Type B pancreatic cell (in vitro differentiated cells): ENCODE results near the gene SUPT3H. TPM values are rescaled to one million over a fixed set of nuclear protein-coding genes. Genes with fewer than 3 reads are reported as not detected.

Experiments used
- DNase-seq: peaks from one replicate; pipeline ENCODE4 v3.0.0; 2021; ENCODE audit warnings: mixed read lengths; ENCODE audit not compliant: unreplicated experiment; ENCODE audit errors: extremely low spot score
- H3K27ac Mint-ChIP-seq: 2 replicates; pipeline ENCODE4 v1.8.0; 2021; ENCODE audit warnings: mild to moderate bottlenecking, mixed read lengths
- H3K27me3 Mint-ChIP-seq: 2 replicates; pipeline ENCODE4 v1.8.0; 2021; ENCODE audit warnings: mixed read lengths
- H3K36me3 Mint-ChIP-seq: 2 replicates; pipeline ENCODE4 v1.8.0; 2021; ENCODE audit warnings: mixed read lengths
- H3K4me1 Mint-ChIP-seq: one replicate; pipeline ENCODE4 v1.8.0; 2021; ENCODE audit warnings: mixed read lengths; ENCODE audit not compliant: unreplicated experiment
- H3K4me3 Mint-ChIP-seq: 2 replicates; pipeline ENCODE4 v1.8.0; 2021; ENCODE audit warnings: mild to moderate bottlenecking, mixed read lengths
- H3K9me3 Mint-ChIP-seq: 2 replicates; pipeline ENCODE4 v1.8.0; 2021; ENCODE audit warnings: mixed read lengths
- total RNA-seq: library from RNA; stranded (reverse); gene quantifications from 2 replicates; pipeline ENCODE4 v1.2.1, GENCODE V29; 2021; ENCODE audit warnings: low replicate concordance
- TF ChIP-seq, protein P1 (sequence below): fragments of 200-600 bp; sonication (generic); conservative IDR thresholded peaks from 2 replicates; pipeline ENCODE4 v1.5.0; 2021; ENCODE audit warnings: antibody characterized with exemption, mild to moderate bottlenecking

SUPT3H gene
- total RNA-seq, 1 donor from 2014 or later: 18.4 TPM

DNA sequence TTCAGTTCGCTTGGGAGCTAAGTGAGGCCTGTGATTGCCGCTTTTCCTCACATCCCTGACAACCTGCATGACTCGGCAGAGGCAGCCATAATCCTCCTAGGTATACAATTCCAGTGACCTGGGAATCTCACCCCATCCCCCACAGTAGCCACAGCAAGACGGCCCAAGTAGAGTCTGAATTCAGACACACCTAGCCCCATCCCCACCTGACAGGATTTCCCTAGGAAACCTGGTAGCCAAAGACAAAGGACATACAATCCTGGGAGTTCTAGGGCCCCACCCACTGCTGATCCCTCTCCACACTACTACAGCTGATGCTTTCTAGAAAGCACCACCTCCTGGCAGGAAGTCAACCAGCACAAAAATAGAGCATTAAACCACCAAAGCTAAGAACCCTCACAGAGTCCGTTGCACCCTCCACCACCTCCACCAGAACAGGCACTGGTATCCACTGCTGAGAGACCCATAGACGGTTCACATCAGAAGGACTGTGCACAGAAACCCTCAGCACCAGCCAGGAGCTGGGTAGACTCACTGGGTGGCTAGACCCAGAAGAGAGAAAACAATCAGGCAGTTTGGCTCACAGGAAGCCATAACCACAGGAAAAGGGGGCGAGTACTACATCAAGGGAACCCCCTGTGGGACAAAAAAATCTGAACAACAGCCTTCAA, 67.5 kb downstream of the SUPT3H start:
- Mint-ChIP-seq H3K4me1 (no peaks in the 10 kb centered on the region), H3K4me3 (no peak overlapping the region), H3K27me3 (no peaks in the 10 kb centered on the region), H3K27ac (no peak overlapping the region), H3K36me3 (peaks cover 16% of the 10 kb centered on the region), H3K9me3 (no peaks in the 10 kb centered on the region)
- no peak for DNase-seq
- TF ChIP-seq, protein P1, sequence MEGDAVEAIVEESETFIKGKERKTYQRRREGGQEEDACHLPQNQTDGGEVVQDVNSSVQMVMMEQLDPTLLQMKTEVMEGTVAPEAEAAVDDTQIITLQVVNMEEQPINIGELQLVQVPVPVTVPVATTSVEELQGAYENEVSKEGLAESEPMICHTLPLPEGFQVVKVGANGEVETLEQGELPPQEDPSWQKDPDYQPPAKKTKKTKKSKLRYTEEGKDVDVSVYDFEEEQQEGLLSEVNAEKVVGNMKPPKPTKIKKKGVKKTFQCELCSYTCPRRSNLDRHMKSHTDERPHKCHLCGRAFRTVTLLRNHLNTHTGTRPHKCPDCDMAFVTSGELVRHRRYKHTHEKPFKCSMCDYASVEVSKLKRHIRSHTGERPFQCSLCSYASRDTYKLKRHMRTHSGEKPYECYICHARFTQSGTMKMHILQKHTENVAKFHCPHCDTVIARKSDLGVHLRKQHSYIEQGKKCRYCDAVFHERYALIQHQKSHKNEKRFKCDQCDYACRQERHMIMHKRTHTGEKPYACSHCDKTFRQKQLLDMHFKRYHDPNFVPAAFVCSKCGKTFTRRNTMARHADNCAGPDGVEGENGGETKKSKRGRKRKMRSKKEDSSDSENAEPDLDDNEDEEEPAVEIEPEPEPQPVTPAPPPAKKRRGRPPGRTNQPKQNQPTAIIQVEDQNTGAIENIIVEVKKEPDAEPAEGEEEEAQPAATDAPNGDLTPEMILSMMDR: no peak

DNA sequence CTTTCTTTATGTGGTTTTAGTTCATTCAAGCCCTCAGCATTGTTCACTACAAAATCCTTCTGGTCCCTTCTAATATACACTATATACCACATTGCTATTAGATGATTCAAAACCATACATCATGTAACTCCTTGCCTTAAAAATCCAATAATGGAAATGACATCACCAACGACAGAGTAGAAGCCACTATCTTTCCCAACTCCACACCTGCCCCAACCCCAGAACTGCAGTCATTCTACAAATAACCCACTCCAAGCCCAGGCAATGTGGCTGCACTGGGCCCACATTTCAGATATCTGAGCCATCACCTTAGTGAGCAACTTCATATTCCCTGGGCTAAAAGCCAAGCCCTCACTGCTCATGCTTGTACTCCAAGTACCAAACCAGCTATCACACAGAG, 72.2 kb downstream of the SUPT3H start:
- Mint-ChIP-seq H3K4me3 (no peak overlapping the region), H3K9me3 (no peaks in the 10 kb centered on the region), H3K36me3 (peaks cover 11% of the 10 kb centered on the region), H3K27ac (no peak overlapping the region), H3K4me1 (no peaks in the 10 kb centered on the region), H3K27me3 (no peaks in the 10 kb centered on the region)
- TF ChIP-seq, protein P1: no peak
- DNase-seq: no peak

DNA sequence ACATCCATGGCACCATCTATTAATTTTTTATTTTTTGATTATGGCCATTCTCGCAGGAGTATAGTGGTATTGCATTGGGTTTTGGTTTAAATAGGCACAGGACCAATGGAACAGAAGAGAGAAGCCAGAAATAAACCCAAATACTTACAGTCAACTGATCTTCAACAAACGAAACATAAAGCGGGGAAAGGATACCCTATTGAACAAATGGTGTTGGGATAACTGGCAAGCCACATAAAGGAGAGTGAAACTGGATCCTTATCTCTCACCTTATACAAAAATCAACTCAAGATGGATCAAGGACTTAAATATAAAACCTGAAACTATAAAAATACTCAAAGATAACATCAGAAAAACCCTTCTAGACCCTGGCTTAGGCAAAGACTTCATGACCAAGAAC, 74.9 kb downstream of the SUPT3H start:
- TF ChIP-seq, protein P1: no peak
- H3K36me3 Mint-ChIP-seq: peaks cover 3% of the 10 kb centered on the region
- no peaks in the 10 kb centered on the region for H3K4me1 Mint-ChIP-seq
- no peak for DNase-seq
- H3K27me3 Mint-ChIP-seq: no peaks in the 10 kb centered on the region
- H3K27ac Mint-ChIP-seq: no peak overlapping the region
- no peak overlapping the region for H3K4me3 Mint-ChIP-seq
- no peaks in the 10 kb centered on the region for H3K9me3 Mint-ChIP-seq

DNA sequence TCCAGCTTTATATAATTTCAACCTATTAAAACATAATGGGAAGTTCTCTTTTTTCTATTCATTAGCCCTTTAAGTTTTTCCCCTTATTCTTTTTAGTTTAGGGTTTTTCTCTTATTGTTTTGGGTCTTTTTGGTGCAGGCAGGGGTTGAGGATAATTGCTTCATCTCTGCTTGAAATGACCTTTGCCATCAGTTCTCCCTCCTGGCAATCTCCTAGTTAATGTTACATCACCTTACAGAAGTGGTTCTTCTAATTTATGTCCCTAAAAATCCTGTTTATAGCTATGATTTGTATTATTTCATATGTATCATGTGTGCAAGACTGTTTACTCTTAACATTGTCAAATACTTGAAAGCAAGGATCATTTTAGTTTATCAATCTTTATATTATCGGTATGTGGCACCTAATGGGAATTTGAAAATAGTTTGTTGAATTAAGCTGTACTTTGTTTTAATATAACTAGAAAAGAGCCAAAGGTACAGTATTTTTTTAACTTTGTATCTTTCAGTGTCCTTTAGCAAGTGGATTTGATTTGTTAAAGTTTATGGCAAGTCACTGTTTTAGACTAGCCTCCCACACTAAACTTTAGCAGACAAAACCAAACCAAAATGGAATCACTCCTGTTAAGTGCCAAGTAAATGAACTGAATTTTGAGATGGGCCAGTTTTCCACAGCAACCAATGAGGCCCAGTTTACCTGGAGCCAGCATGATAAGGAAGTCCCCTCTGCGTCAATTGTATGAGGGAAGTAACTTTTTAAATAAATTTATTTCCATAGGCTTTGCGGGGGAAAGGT, 76.2 kb downstream of the SUPT3H start:
- TF ChIP-seq, protein P1: no peak
- Mint-ChIP-seq H3K27me3 (no peaks in the 10 kb centered on the region), H3K27ac (no peak overlapping the region), H3K36me3 (no peaks in the 10 kb centered on the region), H3K9me3 (no peaks in the 10 kb centered on the region), H3K4me3 (no peak overlapping the region), H3K4me1 (no peaks in the 10 kb centered on the region)
- no peak for DNase-seq

DNA sequence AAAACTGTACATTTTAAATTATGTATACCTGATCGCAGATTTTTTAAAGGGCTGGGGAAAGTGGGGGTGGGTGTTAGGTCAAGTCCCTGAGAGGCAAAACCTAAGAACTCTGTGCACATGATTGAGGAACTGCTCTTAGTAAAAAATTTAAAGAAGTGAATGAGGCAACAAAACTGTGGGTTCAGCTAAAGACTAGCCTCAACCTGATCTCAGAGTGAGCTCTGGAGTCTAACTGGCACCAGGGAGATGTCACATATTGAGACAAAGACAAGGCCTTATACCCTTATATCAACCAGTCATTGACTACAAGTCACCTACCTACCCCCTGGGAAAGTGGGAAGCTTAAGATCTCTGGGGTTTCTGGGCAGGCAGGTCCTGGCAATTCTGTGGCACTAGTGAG, 77.0 kb downstream of the SUPT3H start:
- no peak for DNase-seq
- Mint-ChIP-seq H3K9me3 (no peaks in the 10 kb centered on the region), H3K27ac (no peak overlapping the region), H3K36me3 (peaks cover 1% of the 10 kb centered on the region), H3K4me1 (no peaks in the 10 kb centered on the region), H3K27me3 (no peaks in the 10 kb centered on the region), H3K4me3 (no peak overlapping the region)
- TF ChIP-seq, protein P1: no peak
